Natural killer cell (primary cell): ENCODE data around the gene PSMF1. TPM values are rescaled to one million over a fixed set of nuclear protein-coding genes. Genes with fewer than 3 reads are reported as not detected.

Experiments used
- ATAC-seq, 3 donors: fragments of 150-1000 bp in 2 of 3; fragments of 200-7000 bp in 1 of 3; cut with Tn5 transposase; 1 replicate in 1 of 3; 2 replicates in 2 of 3; pipeline ENCODE4 v1.10.0; 2021; ENCODE audit warnings: mild to moderate bottlenecking in 2 of 3, moderate library complexity in 2 of 3
- DNase-seq, 2 donors: peaks; one replicate each; pipeline versions ENCODE4 v3.0.0 to v3.0.0-alpha.2; 2013 to 2021; ENCODE audit warnings: mixed read lengths in 1 of 2
- H3K27ac ChIP-seq: one replicate; pipeline ENCODE4 v1.5.1; 2013; ENCODE audit warnings: mild to moderate bottlenecking, low read length
- H3K27me3 ChIP-seq: one replicate; pipeline ENCODE4 v1.6.1; 2013; ENCODE audit warnings: low read length; ENCODE audit not compliant: control insufficient read depth, insufficient read depth
- H3K36me3 ChIP-seq: one replicate; pipeline ENCODE4 v1.6.1; 2013; ENCODE audit warnings: low read length; ENCODE audit not compliant: control insufficient read depth, insufficient read depth
- H3K4me1 ChIP-seq: one replicate; pipeline ENCODE4 v1.6.1; 2013; ENCODE audit warnings: low read length; ENCODE audit not compliant: control insufficient read depth, insufficient read depth
- H3K4me3 ChIP-seq: one replicate; pipeline ENCODE4 v1.5.1; 2013; ENCODE audit warnings: low read length
- H3K9me3 ChIP-seq: one replicate; pipeline ENCODE4 v1.6.1; 2013; ENCODE audit warnings: low read length; ENCODE audit not compliant: control insufficient read depth, insufficient read depth
- H3K27ac Mint-ChIP-seq, 2 donors: one replicate each; pipeline ENCODE4 v1.8.0; 2022; ENCODE audit warnings: mild to moderate bottlenecking in 2 of 2, mixed read lengths in 2 of 2, moderate library complexity in 1 of 2
- H3K27me3 Mint-ChIP-seq, 2 donors: one replicate each; pipeline ENCODE4 v1.8.0; 2022; ENCODE audit warnings: low read depth in 2 of 2, mixed read lengths in 2 of 2
- H3K36me3 Mint-ChIP-seq: one replicate; pipeline ENCODE4 v1.8.0; 2022; ENCODE audit warnings: mixed read lengths
- H3K4me1 Mint-ChIP-seq, 2 donors: one replicate each; pipeline ENCODE4 v1.8.0; 2022; ENCODE audit warnings: mixed read lengths in 2 of 2
- H3K4me3 Mint-ChIP-seq: one replicate; pipeline ENCODE4 v1.8.0; 2022; ENCODE audit warnings: mild to moderate bottlenecking, moderate library complexity, mixed read lengths
- H3K9me3 Mint-ChIP-seq, 2 donors: one replicate each; pipeline ENCODE4 v1.8.0; 2022; ENCODE audit warnings: mixed read lengths in 2 of 2
- CTCF ChIP-seq: fragments of 200-600 bp; IDR thresholded peaks from one replicate; pipeline ENCODE4 v1.8.0; 2022; ENCODE audit warnings: antibody characterized with exemption
- WGBS: methylation state at CpG from one replicate; pipeline ENCODE4 v1.1.7; 2013; ENCODE audit warnings: missing lambda C conversion rate; ENCODE audit not compliant: insufficient coverage; 5-methylcytosine and 5-hydroxymethylcytosine counted together
- intact Hi-C: fragments of 100-400 bp; cut with micrococcal nuclease; formaldehyde crosslinking; loops from one replicate; pipeline ENCODE4 v1.14.2; 2022
- total RNA-seq, 4 donors: library from RNA; stranded (reverse); fragments of 120-200 nt in 1 of 4; gene quantifications; one replicate each; pipeline versions ENCODE4 v1.2.3 to v1.2.4, GENCODE V29; 2013 to 2022

Gene PSMF1
- total RNA-seq, 3 donors from 2014 or later (not counting 1 experiment from before 2014, with no cell fraction given): 97.1 to 107 (median 101) TPM

GRCh38 chr20:1081891-1082290, 36.5 kb upstream of the PSMF1 start:
- H3K9me3 ChIP-seq: no peaks in the 10 kb centered on the region
- ATAC-seq: no peak
- H3K27ac Mint-ChIP-seq: no peak overlapping the region

GRCh38 chr20:1083431-1084080, 34.8 kb upstream of the PSMF1 start:
- no peak for TF ChIP-seq CTCF
- DNase-seq (no peak), ATAC-seq (no peak)
- H3K27me3 ChIP-seq: no peaks in the 10 kb centered on the region
- no peaks in the 10 kb centered on the region for H3K27me3 Mint-ChIP-seq
- no peaks in the 10 kb centered on the region for H3K9me3 ChIP-seq
- H3K4me3 Mint-ChIP-seq: no peak overlapping the region
- no peaks in the 10 kb centered on the region for H3K36me3 ChIP-seq
- no peak overlapping the region for H3K4me3 ChIP-seq
- no peaks in the 10 kb centered on the region for H3K36me3 Mint-ChIP-seq
- peaks cover 0 to 9% of the 10 kb centered on the region in 2 donors for H3K4me1 Mint-ChIP-seq
- WGBS: 75% methylated on average over 5 of the region's 5 CpGs
- no peaks in the 10 kb centered on the region for H3K4me1 ChIP-seq
- intact Hi-C loops: no loop called here
- H3K27ac ChIP-seq: no peak overlapping the region
- H3K27ac Mint-ChIP-seq: no peak overlapping the region
- H3K9me3 Mint-ChIP-seq: peaks cover 3% of the 10 kb centered on the region in 2 donors

More at GRCh38 chr20:1081891-1082290, 36.5 kb upstream of the PSMF1 start:
- Mint-ChIP-seq H3K4me3 (no peak overlapping the region), H3K27me3 (no peaks in the 10 kb centered on the region), H3K9me3 (peaks cover 3% of the 10 kb centered on the region in 2 donors), H3K36me3 (no peaks in the 10 kb centered on the region), H3K4me1 (no peaks in the 10 kb centered on the region)
- DNase-seq: no peak
- H3K27ac ChIP-seq: no peak overlapping the region
- WGBS: 91% methylated on average over 4 of the region's 4 CpGs
- H3K36me3 ChIP-seq: no peaks in the 10 kb centered on the region
- no peak overlapping the region for H3K4me3 ChIP-seq
- H3K27me3 ChIP-seq: no peaks in the 10 kb centered on the region
- intact Hi-C loops: no loop called here
- TF ChIP-seq CTCF: no peak
- no peaks in the 10 kb centered on the region for H3K4me1 ChIP-seq

GRCh38 chr20:1085492-1086276, 32.7 kb upstream of the PSMF1 start:
- DNase-seq (no peak), ATAC-seq (no peak)
- peaks cover 0 to 9% of the 10 kb centered on the region in 2 donors for H3K4me1 Mint-ChIP-seq
- H3K9me3 ChIP-seq: no peaks in the 10 kb centered on the region
- peaks cover 3% of the 10 kb centered on the region in 2 donors for H3K9me3 Mint-ChIP-seq
- H3K4me3 ChIP-seq: no peak overlapping the region
- TF ChIP-seq CTCF: no peak
- no peak overlapping the region for H3K27ac ChIP-seq
- H3K27me3 Mint-ChIP-seq: no peaks in the 10 kb centered on the region
- H3K4me1 ChIP-seq: no peaks in the 10 kb centered on the region
- H3K36me3 ChIP-seq: no peaks in the 10 kb centered on the region
- intact Hi-C loops: no loop called here
- H3K27me3 ChIP-seq: no peaks in the 10 kb centered on the region
- WGBS: 44% methylated on average over 6 of the region's 6 CpGs
- H3K4me3 Mint-ChIP-seq: no peak overlapping the region
- no peaks in the 10 kb centered on the region for H3K36me3 Mint-ChIP-seq
- H3K27ac Mint-ChIP-seq: no peak overlapping the region
